HG03558 (cell line): ENCODE results near the gene ERGIC1.
"Not testable (repeated sequence)": the region's sequence is repeated elsewhere in the genome, so short reads cannot be mapped to it uniquely, and the experiment has no call there.

Source experiments
- ATAC-seq: cut with Tn5 transposase; IDR thresholded peaks from one replicate; pipeline ENCODE4 v1.9.1; 2021; ENCODE audit warnings: moderate number of reproducible peaks; ENCODE audit not compliant: unreplicated experiment; ENCODE audit errors: extremely low read depth

ERGIC1 gene, protein sequence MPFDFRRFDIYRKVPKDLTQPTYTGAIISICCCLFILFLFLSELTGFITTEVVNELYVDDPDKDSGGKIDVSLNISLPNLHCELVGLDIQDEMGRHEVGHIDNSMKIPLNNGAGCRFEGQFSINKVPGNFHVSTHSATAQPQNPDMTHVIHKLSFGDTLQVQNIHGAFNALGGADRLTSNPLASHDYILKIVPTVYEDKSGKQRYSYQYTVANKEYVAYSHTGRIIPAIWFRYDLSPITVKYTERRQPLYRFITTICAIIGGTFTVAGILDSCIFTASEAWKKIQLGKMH

DNA sequence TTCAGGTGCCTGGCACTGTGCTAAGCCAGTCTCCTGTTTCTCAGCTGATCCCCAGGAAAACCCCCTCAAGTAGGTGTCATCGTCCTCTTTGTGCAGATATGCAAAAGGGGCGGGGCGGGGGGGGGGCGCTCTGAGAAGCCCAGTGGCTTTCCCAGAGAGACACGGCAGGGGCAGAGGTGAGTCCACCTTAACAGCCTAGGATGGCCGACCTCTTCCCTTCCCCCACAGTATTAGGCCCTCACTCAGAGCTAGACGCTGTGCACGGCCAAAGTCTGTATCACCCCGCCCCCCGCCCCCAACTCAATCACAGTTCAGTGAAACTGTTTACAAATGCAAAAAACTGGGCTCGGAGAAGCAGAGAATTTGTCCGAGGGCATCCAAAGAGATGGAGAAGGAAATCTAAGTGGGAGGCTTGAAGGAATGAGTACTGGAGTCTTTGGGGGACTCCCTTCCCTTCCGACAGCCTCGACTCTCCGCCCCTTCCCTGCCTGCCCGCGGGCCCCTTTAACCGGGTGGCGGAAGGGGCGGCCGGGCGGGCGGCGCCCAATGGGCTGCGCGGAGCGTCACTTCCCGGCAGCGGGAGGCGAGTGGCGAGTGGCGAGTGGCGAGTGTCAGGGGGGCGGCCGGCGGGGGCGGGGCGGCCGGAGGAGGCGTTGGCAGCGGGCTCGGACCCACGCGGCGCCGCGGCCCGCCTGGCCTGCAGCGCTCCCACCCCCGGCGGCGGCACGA lies at the start of gene ERGIC1:
TSS of gene ERGIC1 (plus strand) at position 566 of the 729 bp plus-strand sequence. CDS start at position 729, 163 bp downstream.
- ATAC-seq, result no peak

DNA sequence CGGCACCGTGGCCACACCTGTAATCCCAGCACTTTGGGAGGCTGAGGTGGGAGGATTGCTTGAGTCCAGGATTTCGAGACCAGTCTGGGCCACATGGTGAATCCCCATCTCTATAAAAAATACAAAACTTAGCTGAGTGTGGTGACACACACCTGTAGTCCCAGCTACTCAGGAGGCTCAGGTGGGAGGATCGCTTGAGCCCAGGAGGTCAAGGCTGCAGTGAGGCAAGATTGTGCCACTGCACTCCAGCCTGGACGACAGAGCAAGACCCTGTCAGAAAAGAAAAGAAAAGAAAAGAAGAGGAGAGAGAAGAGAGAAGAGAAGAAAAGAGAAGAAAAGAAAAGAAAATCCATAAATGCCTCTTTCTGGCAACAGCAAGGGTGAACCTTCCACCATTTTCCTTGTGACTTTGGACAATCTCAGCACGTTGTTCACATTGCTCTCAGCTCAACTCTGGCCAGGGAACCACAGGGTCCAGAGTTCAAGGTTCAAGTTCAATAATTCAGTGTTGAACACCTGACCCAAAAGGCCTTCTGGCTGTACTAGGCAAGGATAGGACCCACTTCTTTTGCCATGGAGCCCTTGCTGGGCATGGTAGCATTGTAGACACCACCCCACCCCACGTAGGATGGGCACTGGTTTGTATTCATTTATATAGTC lies 48.5 kb upstream of the ERGIC1 start:
- ATAC-seq, result no peak

DNA sequence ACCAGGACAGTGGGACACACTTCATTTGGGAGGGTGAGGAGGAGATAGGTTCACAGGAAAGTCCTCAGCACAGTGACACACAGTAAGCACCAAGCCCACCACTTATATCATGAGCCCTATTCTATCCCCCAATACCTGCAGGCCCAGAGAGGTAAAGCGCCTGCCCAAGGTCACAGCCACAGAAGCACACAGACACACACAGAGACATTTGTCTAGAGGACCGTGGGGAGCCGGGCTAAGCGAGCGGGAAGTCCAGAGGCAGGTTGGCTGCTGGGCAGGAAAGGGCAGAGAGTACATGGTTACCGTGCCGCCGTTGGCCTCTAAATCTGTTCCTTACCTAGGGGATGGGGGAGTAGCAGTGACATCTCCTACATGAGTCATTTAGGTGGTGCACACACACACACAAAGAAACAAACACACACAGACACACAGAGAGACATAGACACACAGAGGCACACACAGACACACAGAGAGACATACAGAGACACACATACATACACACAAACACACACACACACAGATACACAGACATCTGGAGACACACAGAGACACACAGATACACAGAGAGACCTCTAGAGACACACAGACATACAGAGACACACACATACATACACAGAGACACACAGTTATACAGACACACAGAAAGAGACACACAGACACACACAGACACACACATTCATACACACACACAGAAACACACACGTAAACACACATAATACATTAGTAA lies 47.2 kb upstream of the ERGIC1 start:
- ATAC-seq, result no peak

DNA sequence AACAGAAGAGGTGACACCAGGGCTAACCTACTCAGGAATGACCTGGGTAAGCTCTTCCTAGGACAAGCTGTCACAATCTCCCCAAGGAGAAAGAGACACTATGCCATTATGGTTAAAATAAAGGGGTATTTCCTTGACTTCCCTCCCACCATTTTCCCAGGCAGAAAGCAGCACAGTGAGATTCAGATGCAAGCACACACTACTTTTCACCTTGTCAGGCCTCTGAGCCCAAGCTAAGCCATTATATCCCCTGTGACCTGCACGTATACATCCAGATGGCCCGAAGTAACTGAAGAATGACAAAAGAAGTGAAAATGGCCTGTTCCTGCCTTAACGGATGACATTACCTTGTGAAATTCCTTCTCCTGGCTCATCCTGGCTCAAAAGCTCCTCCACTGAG lies 46.5 kb upstream of the ERGIC1 start:
- ATAC-seq, result not testable (repeated sequence)

DNA sequence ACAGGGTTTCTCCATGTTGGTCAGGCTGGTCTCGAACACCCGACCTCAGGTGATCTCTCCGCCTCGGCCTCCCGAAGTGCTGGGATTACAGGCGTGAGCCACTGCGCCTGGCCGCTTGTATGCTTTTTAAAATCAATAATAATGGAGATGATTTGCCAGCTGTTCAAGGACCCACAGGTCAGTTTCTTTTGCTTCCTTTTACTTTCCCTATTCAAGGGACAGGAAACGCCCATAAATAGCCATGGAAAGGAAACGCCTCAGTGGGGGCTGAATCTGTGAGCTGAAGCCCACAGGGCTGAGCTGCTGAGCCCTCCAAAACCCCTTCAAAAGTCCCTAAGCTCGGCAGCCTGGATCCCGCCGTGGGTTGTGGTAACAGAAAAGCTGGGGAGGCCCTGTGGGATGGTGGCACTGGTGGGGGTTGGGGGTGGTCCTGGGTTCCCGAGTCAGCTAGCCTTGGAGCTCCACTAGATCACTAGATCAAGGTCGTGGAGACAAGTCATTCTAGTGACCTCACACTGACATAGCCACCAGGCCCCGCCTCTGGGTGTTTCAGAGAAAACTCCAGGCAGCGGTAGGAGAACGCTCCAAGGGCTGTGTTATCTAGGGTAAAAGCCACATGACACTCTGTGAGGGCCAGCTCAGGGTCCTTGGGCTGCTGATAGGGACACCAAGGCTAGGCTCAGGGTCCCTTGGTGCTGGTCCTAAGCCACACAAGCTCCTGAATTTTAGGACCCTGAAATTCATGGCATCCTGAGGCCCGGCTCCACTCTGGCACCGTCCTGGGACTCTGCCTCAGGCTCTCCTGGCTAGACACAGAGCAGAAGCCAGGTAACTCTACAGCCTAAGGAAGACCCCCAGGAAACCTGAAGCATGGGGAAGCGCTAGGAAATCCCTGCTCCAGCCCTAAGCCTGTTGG lies 45.0 kb upstream of the ERGIC1 start:
- no peak for ATAC-seq

DNA sequence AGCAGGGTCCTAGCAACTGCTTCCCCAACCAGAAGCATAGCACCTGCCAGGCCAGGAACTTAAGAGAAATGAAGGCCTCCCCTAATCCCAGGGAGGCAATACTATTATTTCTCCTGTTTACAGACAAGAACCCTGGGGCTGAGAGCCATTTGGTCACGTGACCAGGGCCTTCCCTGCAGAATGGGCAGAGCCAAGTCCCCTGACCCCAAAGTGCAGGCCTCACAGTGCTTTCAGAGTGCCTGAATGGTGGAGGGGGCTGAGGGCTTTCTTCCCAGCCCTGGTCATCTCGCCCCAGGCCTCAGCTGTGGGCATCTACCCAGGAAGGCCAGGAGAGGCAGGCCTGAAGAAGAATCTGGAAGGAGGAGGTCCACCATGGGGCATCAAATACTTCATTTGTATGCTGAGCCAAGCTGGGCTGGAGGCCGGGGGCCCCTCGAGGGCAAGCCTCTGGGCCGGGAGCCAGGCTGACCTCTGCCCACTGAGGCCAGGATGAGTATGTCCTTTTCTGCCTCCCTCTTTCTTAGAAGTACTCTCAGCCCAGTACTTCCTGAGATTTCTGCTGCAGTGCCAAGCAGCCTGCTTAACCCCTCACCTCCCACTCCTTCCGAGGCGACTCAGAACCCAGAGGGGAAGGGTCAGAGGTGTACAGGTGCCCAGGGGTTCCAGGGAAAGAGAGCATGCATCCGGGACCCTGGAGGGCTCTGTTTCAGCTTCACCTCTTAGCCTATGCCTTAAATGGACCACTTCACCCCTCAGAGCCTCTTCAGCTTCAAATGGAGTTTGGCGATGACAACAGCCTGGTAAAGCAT lies 44.2 kb upstream of the ERGIC1 start:
- ATAC-seq, result no peak

DNA sequence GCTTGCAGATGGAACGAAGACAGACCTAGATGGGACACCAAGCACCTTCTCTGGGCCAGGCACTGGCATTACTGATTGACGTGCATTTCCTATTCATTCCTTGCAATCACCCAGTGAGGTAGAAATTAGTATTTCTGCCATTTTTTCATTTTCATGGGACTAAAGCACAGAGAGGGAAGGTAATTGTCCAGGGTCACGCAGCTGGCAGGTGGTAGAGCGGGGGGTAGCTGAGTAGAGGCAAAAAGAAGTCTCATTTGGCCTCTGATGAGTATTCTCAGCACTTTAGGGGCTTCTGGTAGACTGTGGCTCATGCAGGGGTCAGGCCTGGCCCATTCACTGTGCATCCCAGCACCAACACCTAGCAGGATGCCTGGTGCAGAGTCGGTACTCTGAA lies 43.6 kb upstream of the ERGIC1 start:
- ATAC-seq, result no peak

DNA sequence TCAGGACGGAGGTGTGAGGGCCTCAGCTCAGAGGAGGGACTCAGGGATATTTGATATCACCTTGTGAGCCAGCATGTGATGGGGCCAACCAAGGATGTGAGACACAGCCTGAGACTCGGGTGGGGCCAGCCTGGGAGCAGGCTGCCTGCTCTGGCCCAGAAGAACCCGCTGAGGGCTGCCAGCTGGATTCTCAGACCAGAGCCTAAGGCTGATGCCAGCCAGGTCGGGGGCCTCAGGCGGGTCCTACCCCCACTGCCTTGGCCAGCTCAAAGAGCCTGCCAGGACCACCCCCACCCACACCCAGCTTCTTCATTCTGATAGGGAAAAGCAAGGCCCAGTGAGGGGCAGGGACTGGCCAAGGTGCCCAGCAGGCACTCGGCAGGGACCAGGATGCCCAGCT lies 42.8 kb upstream of the ERGIC1 start:
- no peak for ATAC-seq

DNA sequence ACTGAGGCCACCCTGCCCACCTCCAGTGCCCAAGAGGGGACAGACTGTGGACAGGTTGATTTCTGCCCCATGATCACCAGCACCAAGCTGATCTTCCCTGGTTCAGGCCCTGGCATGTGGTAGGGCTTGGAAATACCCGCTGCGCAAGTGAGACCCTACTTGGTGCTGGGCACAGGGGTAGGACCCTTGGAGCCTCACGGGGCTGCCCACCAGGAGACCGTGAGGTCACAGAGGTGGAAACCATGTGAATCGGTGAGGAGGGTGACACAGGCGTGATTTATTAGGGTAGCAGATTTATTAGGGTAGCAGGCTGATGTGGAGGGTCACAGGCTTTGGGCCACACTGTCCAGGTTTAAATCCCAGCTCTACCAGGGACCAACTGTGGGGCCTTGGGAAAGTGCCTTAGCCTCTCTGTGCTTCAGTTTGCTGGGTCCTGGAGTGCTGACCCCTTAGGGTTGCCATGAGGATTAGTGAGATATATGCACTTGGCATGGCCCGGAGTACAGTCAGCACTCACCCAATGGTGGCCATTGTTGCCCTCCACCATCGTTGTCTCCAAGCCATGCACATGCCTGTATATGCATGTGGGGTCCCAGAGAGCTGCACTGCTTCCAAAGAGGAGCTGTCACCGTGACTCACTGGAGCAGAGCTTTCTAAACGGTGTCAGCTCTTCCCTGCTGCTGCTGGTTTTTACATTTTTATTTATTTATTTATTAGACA lies 42.2 kb upstream of the ERGIC1 start:
- no peak for ATAC-seq

DNA sequence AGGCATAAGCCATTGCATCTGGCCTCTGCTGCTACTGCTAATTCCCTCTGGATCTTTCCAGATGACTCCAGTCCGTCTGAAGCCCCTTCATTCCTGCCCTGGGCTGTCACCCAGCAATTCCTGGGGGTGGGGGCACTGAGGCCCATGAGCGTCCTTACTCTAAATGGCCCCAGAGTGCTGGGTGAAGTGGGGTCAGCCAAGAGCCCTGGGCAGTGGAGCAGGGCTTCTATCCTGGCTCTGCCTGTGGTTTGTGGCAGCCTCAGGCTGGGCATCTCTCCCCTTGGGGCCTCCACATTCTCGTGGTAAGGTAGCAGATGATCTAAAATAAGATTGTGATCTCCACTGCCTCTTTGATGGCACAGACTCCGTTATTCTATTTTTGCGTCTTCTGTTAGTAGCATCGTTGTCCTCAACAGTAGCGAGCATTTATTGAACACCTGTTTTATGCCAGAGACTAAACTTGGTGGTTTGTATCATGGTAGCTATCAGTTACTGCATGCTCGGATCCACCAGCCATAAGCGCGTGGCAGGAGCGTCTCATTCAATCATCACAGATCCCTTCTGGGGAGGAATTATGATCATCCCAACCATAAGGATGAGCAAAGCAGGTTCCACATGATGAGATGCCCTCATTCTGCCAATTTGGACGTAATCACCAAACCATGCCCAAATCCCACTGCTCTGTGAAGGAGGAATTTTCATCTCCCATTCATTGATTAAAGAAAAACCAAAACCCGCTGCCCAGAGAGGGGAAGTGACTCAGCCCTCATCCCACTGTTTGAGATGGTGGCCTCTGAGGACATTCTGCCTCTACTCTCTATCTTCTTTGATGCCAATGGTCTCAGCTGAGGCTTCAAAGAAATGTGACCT lies 41.1 kb upstream of the ERGIC1 start:
- no peak for ATAC-seq

DNA sequence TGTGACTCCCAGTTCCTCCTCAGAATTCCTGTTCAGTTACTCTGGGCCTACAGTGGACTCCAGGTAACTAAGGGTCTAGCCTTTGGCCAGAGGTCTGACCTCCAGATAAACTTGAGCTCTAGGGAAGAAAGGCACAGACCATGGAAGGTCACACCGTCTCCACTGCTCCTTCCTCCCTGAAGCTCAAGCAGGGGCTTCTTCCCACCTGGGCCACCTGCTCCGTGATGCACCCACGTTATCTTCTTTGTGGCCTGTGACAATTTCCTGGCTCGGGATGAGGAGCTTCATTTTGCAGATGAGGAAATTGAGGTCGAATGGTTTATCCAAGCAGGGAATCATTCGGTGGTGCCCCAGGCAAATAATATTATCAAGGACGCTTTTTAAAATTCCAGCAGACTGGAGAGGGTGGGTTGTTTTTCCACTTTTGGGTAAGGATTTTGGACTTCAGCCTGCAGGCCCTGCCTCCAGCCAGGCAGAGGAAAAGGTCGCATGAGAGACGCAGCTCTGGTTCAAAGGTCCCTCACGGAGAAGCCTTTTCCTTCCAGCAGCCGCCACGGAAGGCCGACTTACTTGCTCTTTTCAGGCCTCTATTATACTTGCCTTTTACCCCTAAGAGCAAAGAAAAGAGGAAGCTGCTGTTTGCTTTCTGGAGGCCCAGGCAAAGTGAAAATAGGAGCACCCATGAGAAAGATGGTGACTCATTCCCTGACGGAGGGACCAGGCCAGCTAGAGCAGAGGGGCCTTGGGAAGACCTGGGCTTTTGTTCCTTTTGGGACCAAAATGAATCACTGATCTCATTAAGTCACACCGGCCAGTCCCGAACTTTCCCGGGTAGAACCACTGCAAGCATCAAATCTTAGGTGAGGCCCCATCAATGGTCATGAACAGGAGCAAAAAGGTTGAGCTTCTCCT lies 40.2 kb upstream of the ERGIC1 start:
- no peak for ATAC-seq

DNA sequence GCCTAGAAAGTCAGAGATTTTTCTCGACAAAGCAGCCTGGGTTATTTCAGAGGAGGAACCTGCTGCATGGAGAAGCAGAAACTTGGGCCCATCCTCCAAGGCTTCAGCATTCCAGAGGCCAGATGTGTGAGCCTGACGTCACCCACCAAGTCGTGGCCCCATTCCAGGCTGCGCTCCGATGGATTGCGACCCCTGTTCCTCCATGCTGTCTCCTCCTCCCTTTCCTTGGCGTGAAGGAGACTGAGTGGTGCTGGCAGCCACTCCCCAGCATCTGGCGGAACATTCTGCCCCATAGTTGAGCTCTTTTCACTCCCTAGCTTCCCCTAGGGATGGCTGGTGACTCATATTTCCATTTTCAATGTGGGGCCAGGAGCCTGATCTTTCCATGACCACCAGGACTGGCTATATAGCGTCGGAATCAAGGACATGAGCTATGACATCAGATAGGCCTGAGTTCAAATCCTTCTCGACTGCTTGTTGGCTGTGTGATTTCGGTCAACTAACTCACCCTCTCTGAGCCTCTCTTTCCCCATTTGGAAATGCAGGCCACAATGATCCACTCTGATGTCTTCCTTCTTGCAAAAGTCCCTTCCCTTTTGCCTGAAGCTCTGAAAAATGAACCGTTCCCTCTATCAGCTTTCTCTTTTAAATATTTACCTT lies 38.6 kb upstream of the ERGIC1 start:
- no peak for ATAC-seq

DNA sequence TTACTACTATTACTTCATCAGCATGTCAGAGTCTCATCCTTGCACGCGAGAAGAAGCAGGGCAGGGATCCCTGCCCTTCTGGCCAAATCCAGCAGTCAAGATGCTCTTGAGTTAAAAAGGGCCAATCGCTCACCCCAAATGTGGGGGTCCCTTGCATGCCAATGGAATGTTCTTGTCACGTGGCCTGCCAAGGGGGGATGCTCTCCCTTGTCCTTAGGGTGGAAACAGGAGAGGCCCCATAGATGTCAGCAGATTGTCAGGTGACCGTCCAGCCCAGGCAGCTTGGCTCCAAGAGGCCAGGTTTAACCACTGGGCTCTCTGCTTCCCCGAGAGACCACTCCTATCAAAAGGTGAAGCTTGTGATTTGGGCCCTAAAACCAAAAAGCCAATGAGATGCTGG lies 37.7 kb upstream of the ERGIC1 start:
- ATAC-seq, result no peak

DNA sequence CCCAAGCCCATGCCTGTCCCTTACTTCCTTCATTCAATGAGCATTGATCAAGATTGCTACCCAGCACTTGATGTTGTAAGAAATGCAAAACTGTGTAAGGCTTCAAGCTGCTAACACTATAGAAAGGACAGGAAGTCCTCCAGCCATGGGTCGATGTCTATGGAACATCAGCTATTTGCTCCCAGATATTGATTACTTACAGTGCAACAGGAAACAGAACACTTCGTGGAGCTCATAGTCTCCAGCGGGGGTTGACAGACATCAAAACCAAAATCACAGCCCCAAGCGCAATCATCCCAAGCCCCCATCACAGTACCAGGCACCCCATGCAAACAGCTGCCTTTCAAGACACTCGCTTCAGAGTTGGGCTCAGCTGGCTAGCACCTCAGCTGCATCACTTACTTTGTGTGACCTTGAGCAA lies 36.3 kb upstream of the ERGIC1 start:
- no peak for ATAC-seq

DNA sequence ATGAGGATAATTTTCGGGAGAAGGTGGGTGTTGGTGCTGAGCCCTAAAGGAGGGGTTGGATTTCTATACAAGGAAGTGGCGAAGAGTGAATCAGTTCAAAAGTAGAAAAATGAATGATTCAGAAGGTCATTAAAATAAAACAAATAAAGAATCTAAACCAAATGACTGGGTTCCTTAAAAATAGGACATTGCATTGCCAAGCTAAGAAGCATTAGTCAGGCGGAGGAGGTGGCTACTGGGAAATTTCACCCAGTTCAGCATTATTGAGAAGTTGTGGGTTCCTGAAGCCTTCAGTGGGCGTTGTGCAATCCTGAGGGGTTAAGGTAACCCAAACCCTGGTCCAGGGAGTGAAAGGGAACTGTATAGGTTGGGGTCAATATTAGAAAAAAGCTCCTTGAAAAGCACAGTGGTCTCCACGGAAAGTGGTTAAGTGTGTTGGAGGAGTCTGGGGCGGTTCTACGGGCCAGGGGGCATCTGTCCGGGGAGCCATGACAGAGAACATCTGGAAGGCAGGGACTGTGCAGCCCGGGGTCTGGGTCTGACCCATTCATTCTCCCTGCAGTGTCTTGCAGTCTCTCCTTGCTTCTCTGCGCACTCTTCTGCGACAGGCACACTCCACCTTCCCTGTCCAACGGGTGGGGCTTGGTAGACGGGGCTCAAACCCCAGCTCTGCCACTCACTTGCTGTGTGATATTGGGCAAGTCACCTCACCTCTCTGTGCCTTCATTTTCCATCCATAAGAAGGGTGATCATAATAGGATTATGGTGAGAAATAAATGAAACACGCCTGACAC lies 35.4 kb upstream of the ERGIC1 start:
- ATAC-seq, result no peak
